SKM-1 (cell line): ENCODE results near the gene KIAA1586.

ENCODE experiments used
- DNase-seq: peaks from one replicate; lab custom pipeline; 2025; ENCODE audit not compliant: unreplicated experiment; lab: John Stamatoyannopoulos, UW

KIAA1586 gene

DNA sequence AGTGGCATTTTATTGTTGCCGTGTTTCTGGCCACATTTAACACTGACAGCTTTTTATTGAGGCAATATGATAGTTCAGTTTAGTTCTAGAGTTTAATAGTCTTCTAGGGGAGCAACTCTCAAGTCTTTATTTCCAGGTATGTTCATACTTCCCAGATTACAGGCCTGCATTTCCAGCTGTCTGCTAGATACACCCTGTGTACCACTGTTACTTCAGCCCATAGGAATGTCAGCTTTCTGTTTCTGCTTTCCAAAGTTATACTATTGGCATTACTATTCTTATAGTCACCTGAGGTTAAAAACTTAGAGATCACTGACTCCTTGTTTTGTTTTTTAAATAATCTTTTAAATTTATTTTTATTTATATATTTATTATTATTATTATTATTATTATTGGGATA lies 51.1 kb downstream of the KIAA1586 start:
- DNase-seq, result no peak

DNA sequence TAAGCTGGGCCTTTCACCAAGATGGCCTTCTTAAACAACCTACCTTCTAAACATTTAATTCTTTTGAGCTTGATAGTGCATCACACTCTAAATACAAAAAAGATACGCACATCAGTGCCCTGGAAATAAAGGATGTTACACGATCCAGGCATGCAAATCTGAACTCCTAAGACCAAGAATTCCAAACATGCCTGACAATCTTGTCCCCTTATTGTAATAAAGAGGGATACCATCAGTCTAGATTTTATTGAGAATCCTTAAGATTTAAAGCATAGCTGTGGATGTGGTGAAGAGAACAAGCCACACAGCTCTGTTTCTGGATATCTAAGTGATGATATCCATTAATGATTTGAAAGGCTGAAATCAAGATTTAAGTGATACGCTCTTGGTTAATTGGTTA lies 56.5 kb downstream of the KIAA1586 start:
- no peak for DNase-seq

- DNase-seq, result no peak
Measured at GRCh38 chr6:57104336-57104735, 57.8 kb downstream of the KIAA1586 start.
